Chondrocyte (in vitro differentiated cells): ENCODE data around the gene IFT27. TPM values are rescaled to one million over a fixed set of nuclear protein-coding genes. Genes with fewer than 3 reads are reported as not detected.
"Not testable (repeated sequence)": the region's sequence is repeated elsewhere in the genome, so short reads cannot be mapped to it uniquely, and the experiment has no call there.

Experiments used
- DNase-seq: peaks from one replicate; pipeline ENCODE4 v3.0.0; 2021; ENCODE audit warnings: mixed read lengths, low spot score
- H3K27ac Mint-ChIP-seq: one replicate; pipeline ENCODE4 v1.8.0; 2021; ENCODE audit warnings: mild to moderate bottlenecking, moderate library complexity, mixed read lengths; ENCODE audit not compliant: unreplicated experiment
- H3K27me3 Mint-ChIP-seq: 2 replicates; pipeline ENCODE4 v1.8.0; 2021; ENCODE audit warnings: low read depth, mixed read lengths
- H3K36me3 Mint-ChIP-seq: 2 replicates; pipeline ENCODE4 v1.8.0; 2021; ENCODE audit warnings: low read depth, mixed read lengths
- H3K4me1 Mint-ChIP-seq: 2 replicates; pipeline ENCODE4 v1.8.0; 2021; ENCODE audit warnings: low read depth, mild to moderate bottlenecking, mixed read lengths
- H3K4me3 Mint-ChIP-seq: one replicate; pipeline ENCODE4 v1.8.0; 2021; ENCODE audit warnings: mild to moderate bottlenecking, moderate library complexity, mixed read lengths; ENCODE audit not compliant: unreplicated experiment
- H3K9me3 Mint-ChIP-seq: 2 replicates; pipeline ENCODE4 v1.8.0; 2021; ENCODE audit warnings: low read depth, mixed read lengths
- total RNA-seq: library from RNA; stranded (reverse); gene quantifications from 3 replicates; pipeline ENCODE4 v1.2.1, GENCODE V29; 2021
- TF ChIP-seq, protein P1 (sequence below): fragments of 200-600 bp; sonication (generic); IDR thresholded peaks from 2 replicates; pipeline ENCODE4 v1.5.0; 2021; ENCODE audit warnings: antibody characterized with exemption, mild to moderate bottlenecking, moderate library complexity

Gene IFT27
- total RNA-seq, 1 donor from 2014 or later, result 24.4 TPM

GRCh38 chr22:36756031-36756430 lies 19.9 kb downstream of the IFT27 start:
- no peak overlapping the region for H3K27ac Mint-ChIP-seq
- DNase-seq, result peak; percentile 85
- H3K36me3 Mint-ChIP-seq, result no peaks in the 10 kb centered on the region
- no peak overlapping the region for H3K4me3 Mint-ChIP-seq
- no peaks in the 10 kb centered on the region for H3K4me1 Mint-ChIP-seq
- TF ChIP-seq, protein P1, sequence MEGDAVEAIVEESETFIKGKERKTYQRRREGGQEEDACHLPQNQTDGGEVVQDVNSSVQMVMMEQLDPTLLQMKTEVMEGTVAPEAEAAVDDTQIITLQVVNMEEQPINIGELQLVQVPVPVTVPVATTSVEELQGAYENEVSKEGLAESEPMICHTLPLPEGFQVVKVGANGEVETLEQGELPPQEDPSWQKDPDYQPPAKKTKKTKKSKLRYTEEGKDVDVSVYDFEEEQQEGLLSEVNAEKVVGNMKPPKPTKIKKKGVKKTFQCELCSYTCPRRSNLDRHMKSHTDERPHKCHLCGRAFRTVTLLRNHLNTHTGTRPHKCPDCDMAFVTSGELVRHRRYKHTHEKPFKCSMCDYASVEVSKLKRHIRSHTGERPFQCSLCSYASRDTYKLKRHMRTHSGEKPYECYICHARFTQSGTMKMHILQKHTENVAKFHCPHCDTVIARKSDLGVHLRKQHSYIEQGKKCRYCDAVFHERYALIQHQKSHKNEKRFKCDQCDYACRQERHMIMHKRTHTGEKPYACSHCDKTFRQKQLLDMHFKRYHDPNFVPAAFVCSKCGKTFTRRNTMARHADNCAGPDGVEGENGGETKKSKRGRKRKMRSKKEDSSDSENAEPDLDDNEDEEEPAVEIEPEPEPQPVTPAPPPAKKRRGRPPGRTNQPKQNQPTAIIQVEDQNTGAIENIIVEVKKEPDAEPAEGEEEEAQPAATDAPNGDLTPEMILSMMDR, result no peak
- peaks cover 32% of the 10 kb centered on the region for H3K27me3 Mint-ChIP-seq
- no peaks in the 10 kb centered on the region for H3K9me3 Mint-ChIP-seq

GRCh38 chr22:36755316-36755715 lies 20.6 kb downstream of the IFT27 start:
- no peak overlapping the region for H3K4me3 Mint-ChIP-seq
- H3K27ac Mint-ChIP-seq, result no peak overlapping the region
- H3K4me1 Mint-ChIP-seq, result no peaks in the 10 kb centered on the region
- peak; percentile 11 for DNase-seq
- TF ChIP-seq, protein P1, result no peak
- H3K36me3 Mint-ChIP-seq, result no peaks in the 10 kb centered on the region
- H3K9me3 Mint-ChIP-seq, result no peaks in the 10 kb centered on the region
- peaks cover 32% of the 10 kb centered on the region for H3K27me3 Mint-ChIP-seq

DNA sequence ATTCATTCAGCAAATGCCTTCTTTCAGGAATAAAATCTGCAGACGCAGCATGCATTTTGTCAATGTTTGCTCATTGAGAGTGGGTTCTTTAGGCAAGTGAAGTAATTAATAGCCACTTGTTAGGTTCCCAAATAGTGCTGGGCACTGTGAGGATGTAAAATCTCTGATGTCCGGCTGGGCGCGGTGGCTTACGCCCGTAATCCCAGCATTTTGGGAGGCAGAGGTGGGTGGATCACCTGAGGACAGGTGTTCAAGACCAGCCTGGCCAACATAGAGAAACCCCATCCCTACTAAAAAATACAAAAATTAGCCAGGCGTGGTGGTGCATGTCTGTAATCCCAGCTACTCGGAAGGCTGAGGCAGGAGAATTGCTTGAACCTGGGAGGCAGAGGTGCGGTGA lies 21.0 kb downstream of the IFT27 start:
- H3K4me1 Mint-ChIP-seq, H3K9me3 Mint-ChIP-seq, H3K36me3 Mint-ChIP-seq, H3K4me3 Mint-ChIP-seq, H3K27ac Mint-ChIP-seq: not testable (repeated sequence)
- peaks cover 32% of the 10 kb centered on the region for H3K27me3 Mint-ChIP-seq
- DNase-seq, result peak; percentile 26

DNA sequence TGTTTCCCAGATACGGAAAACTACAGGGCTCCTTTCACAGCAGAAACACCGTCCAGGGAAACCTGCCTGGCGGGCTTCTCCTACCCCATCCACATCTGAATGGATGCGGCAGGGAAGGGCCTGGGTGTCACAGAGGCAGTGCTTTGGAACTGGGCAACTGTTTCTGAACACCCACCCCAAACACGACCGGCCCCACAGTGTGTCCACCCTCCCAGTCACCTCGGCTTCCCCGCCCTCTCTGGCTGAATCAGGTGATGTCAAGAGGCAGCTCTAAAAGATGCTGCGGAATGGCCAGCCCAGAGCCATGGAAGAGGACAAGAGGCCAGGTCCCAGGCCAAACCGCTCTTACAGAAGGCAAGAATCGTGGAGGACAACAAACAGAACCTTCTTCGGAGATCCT lies 22.0 kb downstream of the IFT27 start:
- Mint-ChIP-seq H3K27ac (no peak overlapping the region), H3K27me3 (peaks cover 32% of the 10 kb centered on the region), H3K4me1 (no peaks in the 10 kb centered on the region), H3K4me3 (no peak overlapping the region), H3K9me3 (no peaks in the 10 kb centered on the region), H3K36me3 (no peaks in the 10 kb centered on the region)
- TF ChIP-seq, protein P1, result no peak
- peak; percentile 81 for DNase-seq

DNA sequence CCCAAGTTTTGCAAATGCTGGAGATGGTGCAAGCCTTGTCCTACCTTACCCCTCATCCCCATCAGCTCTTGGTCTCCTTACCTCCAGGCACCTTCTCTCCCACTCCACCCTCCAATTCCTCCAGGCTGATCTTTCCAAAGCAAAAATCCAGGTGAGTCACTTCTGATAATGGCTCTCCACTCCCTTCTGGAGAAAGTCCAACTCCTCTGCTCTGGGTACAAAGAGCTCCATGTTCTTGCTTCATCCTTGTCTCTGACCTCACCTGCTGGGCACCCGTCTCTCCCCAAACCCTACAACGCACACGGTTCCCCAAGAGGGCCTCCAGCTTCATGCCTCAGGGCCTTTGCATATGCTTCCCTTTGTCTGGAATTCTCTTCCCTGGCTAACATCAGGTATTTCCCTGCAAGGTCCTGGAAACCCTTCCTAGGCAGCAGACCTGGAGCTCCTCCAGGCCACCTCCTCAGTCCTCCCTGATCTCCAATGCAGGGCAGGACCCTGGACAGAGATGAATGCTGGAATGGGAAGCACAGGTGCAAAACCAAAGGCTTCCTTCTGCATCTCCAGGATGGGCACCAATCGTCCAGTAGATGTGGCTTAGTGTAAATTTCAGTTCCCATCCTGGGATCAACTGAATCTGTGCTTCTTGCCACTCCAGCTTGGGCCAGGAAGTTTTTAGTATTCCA lies 22.7 kb downstream of the IFT27 start:
- DNase-seq, result peak; percentile 20
- Mint-ChIP-seq H3K27ac (no peak overlapping the region), H3K4me1 (no peaks in the 10 kb centered on the region), H3K9me3 (no peaks in the 10 kb centered on the region), H3K36me3 (no peaks in the 10 kb centered on the region), H3K4me3 (no peak overlapping the region), H3K27me3 (peaks cover 32% of the 10 kb centered on the region)
- TF ChIP-seq, protein P1, result no peak

DNA sequence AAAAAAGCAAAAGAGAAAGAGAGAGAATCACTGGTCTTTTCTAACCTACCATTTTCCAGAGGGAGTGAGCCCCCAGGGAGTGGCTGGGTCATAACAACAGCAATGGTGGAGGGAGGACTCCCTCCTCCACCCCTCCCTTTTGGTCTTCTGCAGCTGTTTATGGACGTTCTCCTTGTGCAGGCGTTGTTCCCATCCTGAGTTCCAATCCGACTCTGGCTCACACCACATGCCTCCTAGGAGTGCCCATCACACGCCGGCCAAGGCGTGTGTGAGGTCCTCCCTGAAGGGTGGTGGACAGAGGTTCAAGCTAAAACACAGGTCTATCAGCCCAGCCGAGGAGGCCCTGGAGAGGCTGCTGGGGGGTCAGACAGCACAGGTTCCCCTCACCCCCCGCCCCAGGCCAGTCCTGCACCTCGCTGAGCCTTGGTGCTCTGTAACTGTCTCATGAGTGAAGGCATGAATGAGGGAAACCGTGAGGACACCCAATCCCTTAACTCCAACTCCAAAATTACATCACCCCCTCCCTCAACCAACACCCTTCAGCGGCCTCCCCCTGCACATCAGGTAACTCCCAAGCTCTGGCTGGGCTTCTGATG lies 29.4 kb downstream of the IFT27 start:
- peak; percentile 56 for DNase-seq
- Mint-ChIP-seq H3K9me3 (no peaks in the 10 kb centered on the region), H3K4me1 (no peaks in the 10 kb centered on the region), H3K27ac (no peak overlapping the region), H3K36me3 (no peaks in the 10 kb centered on the region), H3K4me3 (no peak overlapping the region), H3K27me3 (peaks cover 24% of the 10 kb centered on the region)
- TF ChIP-seq, protein P1, result no peak
